GM12878 (cell line): ENCODE measurements around the gene KCTD19. TPM values are rescaled to one million over a fixed set of nuclear protein-coding genes. Genes with fewer than 3 reads are reported as not detected.

ENCODE experiments used
- BCL3 ChIP-seq: IDR thresholded peaks from 2 replicates; pipeline ENCODE4 v1.6.1; 2011; ENCODE audit warnings: borderline replicate concordance, low read depth, mild to moderate bottlenecking, moderate library complexity, low read length; ENCODE audit not compliant: insufficient read depth, poor library complexity, severe bottlenecking
- BCLAF1 ChIP-seq: fragments of 450-650 bp; IDR thresholded peaks from 2 replicates; pipeline ENCODE4 v1.6.1; 2017; ENCODE audit warnings: antibody characterized with exemption, mild to moderate bottlenecking, moderate library complexity
- CTCF ChIP-seq, 3 experiments: IDR thresholded peaks in 2 of 3; conservative IDR thresholded peaks in 1 of 3; 2 replicates each; pipeline ENCODE4 v1.5.1; 2011; ENCODE audit warnings: low read depth in 3 of 3, low read length in 3 of 3, mild to moderate bottlenecking in 3 of 3, control low read depth in 2 of 3, moderate library complexity in 2 of 3, inconsistent platforms in 1 of 3, mixed read lengths in 1 of 3; ENCODE audit not compliant: control insufficient read depth in 2 of 3, insufficient read depth in 1 of 3; ENCODE audit errors: extremely low read depth in 1 of 3
- HCFC1 ChIP-seq: fragments of 150-350 bp; IDR thresholded peaks from 2 replicates; pipeline ENCODE4 v1.6.1; 2014; ENCODE audit warnings: low read length
- IKZF1 ChIP-seq: fragments of 450-650 bp; conservative IDR thresholded peaks from 2 replicates; pipeline ENCODE4 v1.6.1; 2017; ENCODE audit warnings: antibody characterized with exemption, mild to moderate bottlenecking
- SMAD5 ChIP-seq: IDR thresholded peaks from 2 replicates; pipeline ENCODE4 v1.6.1; 2016; ENCODE audit warnings: antibody characterized with exemption, low read depth
- SMARCA5 ChIP-seq: fragments of 450-650 bp; IDR thresholded peaks from 2 replicates; pipeline ENCODE4 v1.6.1; 2017; ENCODE audit warnings: mild to moderate bottlenecking
- SMC3 ChIP-seq: IDR thresholded peaks from 2 replicates; pipeline ENCODE4 v1.6.1; 2011; ENCODE audit warnings: low read length, improper control_type of control experiment, borderline replicate concordance
- polyA plus RNA-seq, 11 experiments: library from polyadenylated mRNA; depleted of rRNA in 4 of 11; unstranded in 6 of 11; stranded (reverse) in 5 of 11; fragments of >200 nt; fragmentation: Nextera tagmentation in 4 of 11; fragmentation: Illumina TruSeq in 1 of 11; extraction: Ambion mirVana in 4 of 11; extraction: Trizol in 1 of 11; gene quantifications; 1 replicate in 1 of 11; 2 replicates in 10 of 11; pipeline versions ENCODE4 v1.2.1 to v1.2.3, GENCODE V29; 2011 to 2016; ENCODE audit warnings: inconsistent platforms in 2 of 11, missing spikeins in 2 of 11, low read depth in 1 of 11
- total RNA-seq, 4 experiments: library from RNA; depleted of rRNA in 3 of 4; stranded (reverse); fragments of >200 nt in 3 of 4; fragmentation: Illumina TruSeq in 1 of 4; extraction: Trizol in 1 of 4; gene quantifications; 2 replicates each; pipeline versions ENCODE4 v1.2.1 to v1.2.3, GENCODE V29; 2013 to 2021
- TF ChIP-seq, protein P1 (sequence below): fragments of 150-350 bp; IDR thresholded peaks from 2 replicates; pipeline ENCODE4 v1.6.1; 2014; ENCODE audit warnings: mild to moderate bottlenecking, low read depth, low read length
- TF ChIP-seq, protein P2 (sequence below): fragments of 150-350 bp; IDR thresholded peaks from 2 replicates; pipeline ENCODE4 v1.6.1; 2016; ENCODE audit warnings: low read depth, low read length
- TF ChIP-seq, protein P3 (sequence below): fragments of 450-650 bp; IDR thresholded peaks from 2 replicates; pipeline ENCODE4 v1.6.1; 2016; ENCODE audit warnings: mild to moderate bottlenecking, moderate library complexity, borderline replicate concordance

The KCTD19 gene
- total and polyA plus RNA-seq, 10 of the 15 experiments (the other 5 are each of a cell fraction or from before 2014, with no cell fraction given) = 1.6 to 8.9 (median 3.9) TPM

DNA sequence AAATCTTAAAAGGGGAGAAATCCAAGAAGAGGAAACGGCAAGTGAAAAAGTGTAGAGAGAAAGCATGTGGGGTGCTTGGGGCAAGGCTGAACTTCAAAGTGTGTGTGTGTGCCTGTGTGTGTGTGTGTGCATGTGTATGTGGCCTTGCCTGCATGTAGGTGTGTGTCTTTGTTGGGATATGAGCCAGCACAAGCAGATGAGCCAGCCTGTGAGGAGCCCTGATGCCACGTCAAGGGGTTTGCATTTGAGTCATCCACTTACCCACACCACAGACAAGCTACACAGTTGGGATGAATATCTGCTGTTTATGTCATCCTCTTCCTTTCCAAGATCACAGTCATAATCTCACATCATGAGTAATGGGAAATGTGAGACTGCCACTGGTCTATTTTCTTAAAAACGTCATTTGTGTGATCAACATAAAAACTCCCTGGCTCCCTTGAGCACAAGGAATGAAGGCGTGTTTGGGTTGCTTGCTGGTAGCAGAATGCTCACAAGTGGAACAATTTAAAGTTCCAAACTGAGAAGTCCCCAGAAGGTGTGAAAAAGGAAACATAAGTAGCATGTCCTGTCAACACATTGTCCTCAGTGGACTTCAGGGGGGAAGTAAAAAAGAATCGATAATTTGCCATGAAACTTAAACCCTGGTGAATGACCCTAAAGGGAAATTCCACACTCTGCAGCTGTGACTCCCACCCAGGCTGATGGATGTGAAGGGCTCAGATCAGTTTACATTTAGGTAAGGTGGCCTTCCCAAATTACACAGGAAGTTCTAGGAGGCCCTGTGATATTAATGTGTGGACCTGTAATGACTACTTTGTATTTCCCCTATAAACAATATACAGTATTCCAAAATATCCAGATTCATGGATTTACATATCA lies 14.7 kb downstream of the KCTD19 start (continued):
- TF ChIP-seq BCL3 (peak; percentile 94), SMARCA5 (peak; percentile 48; the same call in 1 of the 2 replicates), SMAD5 (no peak), HCFC1 (no peak), IKZF1 (peak; percentile 99), CTCF (IDR thresholded peaks at IDR 0.05 in 2 of 3, conservative IDR thresholded peaks at IDR 0.05 in 1 of 3; ENCODE audit: control insufficient read depth in 2 of 3, extremely low read depth in 1 of 3, insufficient read depth in 1 of 3, low read depth in 3 of 3, low read length in 3 of 3) (no peak), BCLAF1 (no peak), SMC3 (no peak)
- TF ChIP-seq, protein P1, sequence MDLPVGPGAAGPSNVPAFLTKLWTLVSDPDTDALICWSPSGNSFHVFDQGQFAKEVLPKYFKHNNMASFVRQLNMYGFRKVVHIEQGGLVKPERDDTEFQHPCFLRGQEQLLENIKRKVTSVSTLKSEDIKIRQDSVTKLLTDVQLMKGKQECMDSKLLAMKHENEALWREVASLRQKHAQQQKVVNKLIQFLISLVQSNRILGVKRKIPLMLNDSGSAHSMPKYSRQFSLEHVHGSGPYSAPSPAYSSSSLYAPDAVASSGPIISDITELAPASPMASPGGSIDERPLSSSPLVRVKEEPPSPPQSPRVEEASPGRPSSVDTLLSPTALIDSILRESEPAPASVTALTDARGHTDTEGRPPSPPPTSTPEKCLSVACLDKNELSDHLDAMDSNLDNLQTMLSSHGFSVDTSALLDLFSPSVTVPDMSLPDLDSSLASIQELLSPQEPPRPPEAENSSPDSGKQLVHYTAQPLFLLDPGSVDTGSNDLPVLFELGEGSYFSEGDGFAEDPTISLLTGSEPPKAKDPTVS = no peak
- TF ChIP-seq, protein P2, sequence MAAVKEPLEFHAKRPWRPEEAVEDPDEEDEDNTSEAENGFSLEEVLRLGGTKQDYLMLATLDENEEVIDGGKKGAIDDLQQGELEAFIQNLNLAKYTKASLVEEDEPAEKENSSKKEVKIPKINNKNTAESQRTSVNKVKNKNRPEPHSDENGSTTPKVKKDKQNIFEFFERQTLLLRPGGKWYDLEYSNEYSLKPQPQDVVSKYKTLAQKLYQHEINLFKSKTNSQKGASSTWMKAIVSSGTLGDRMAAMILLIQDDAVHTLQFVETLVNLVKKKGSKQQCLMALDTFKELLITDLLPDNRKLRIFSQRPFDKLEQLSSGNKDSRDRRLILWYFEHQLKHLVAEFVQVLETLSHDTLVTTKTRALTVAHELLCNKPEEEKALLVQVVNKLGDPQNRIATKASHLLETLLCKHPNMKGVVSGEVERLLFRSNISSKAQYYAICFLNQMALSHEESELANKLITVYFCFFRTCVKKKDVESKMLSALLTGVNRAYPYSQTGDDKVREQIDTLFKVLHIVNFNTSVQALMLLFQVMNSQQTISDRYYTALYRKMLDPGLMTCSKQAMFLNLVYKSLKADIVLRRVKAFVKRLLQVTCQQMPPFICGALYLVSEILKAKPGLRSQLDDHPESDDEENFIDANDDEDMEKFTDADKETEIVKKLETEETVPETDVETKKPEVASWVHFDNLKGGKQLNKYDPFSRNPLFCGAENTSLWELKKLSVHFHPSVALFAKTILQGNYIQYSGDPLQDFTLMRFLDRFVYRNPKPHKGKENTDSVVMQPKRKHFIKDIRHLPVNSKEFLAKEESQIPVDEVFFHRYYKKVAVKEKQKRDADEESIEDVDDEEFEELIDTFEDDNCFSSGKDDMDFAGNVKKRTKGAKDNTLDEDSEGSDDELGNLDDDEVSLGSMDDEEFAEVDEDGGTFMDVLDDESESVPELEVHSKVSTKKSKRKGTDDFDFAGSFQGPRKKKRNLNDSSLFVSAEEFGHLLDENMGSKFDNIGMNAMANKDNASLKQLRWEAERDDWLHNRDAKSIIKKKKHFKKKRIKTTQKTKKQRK = no peak
- TF ChIP-seq, protein P3, sequence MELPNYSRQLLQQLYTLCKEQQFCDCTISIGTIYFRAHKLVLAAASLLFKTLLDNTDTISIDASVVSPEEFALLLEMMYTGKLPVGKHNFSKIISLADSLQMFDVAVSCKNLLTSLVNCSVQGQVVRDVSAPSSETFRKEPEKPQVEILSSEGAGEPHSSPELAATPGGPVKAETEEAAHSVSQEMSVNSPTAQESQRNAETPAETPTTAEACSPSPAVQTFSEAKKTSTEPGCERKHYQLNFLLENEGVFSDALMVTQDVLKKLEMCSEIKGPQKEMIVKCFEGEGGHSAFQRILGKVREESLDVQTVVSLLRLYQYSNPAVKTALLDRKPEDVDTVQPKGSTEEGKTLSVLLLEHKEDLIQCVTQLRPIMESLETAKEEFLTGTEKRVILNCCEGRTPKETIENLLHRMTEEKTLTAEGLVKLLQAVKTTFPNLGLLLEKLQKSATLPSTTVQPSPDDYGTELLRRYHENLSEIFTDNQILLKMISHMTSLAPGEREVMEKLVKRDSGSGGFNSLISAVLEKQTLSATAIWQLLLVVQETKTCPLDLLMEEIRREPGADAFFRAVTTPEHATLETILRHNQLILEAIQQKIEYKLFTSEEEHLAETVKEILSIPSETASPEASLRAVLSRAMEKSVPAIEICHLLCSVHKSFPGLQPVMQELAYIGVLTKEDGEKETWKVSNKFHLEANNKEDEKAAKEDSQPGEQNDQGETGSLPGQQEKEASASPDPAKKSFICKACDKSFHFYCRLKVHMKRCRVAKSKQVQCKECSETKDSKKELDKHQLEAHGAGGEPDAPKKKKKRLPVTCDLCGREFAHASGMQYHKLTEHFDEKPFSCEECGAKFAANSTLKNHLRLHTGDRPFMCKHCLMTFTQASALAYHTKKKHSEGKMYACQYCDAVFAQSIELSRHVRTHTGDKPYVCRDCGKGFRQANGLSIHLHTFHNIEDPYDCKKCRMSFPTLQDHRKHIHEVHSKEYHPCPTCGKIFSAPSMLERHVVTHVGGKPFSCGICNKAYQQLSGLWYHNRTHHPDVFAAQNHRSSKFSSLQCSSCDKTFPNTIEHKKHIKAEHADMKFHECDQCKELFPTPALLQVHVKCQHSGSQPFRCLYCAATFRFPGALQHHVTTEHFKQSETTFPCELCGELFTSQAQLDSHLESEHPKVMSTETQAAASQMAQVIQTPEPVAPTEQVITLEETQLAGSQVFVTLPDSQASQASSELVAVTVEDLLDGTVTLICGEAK = no peak
